HG03520 (cell line): Measurements from ENCODE around the gene CD9.
"Not testable (repeated sequence)": the region's sequence is repeated elsewhere in the genome, so short reads cannot be mapped to it uniquely, and the experiment has no call there.

Experiments used
- ATAC-seq: cut with Tn5 transposase; IDR thresholded peaks from one replicate; pipeline ENCODE4 v1.9.1; 2021; ENCODE audit warnings: mild to moderate bottlenecking, moderate library complexity; ENCODE audit not compliant: unreplicated experiment

The CD9 gene

DNA sequence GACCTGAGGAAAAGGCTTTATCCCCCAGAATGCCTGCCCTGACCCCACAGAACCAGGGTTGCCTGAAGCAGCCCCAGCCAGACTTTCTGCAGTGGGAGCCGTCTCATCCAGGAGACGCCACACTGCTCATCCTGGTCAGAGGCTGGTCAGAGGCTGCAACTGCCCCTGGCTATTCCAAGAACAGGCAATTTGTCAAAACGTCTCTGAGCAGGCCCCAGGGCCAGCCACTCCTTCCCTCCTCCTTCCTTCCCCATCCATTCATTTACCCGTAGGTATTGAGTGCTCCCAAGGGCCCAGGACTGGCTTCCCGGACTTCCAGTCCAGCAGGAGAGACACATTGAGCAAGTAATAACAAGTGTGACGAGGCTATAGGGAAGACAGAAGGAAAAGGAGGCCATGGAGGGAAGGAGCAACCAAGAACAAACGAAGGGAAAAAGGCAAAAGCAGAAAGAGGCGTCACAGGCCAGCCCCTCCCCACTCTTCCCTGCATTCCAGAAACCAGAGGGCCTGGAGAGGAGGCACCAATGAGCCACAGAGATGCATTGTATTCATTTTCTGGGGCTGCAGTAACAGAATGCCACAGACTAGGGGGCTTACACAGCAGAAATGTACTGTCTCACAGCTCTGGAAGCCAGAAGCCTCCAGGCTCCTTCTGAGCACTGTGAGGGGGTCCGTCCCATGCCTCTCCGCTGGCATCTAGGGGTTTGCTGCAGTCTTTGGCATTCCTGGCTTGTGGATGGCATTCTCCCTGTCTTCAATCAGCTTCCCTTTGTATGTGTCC, 21.0 kb upstream of the CD9 start:
- ATAC-seq: no peak

DNA sequence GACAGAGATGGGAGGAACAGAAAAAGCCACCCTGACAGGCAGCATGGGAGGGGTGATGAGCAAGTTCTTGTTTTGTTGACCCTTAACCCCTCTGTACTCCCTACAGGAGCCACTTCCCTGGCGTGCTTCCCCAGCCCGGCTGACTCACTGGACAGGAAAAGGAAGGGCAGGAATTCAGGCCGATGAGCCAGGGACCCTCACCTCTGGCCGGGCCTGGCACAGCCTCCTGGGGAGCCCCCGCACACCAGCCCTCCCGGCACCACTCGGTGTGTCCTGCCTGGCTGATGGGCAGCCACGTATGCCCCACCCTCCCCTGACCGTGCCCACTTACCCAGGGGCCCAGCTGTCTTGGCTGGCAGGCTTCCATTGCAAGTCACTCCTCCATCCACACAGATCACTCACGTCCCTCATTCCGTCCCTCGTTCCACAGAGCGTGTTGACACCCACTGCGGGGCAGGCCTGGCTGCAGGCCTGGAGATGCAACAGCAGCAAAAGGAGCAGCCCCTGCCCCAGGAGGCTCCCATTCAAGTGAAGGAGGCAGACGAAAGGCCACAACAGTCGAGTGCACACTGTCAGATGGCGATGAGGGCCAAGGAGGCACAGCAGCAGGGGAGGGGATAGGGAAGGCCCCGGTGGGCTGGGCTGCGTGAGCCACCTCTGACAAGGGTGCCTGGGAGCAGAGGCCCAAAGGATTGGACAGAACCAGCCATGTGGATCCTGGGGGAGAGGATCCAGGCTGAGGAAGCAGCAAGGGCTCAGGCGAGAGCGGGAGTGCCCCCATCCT, 19.7 kb upstream of the CD9 start:
- ATAC-seq: no peak

DNA sequence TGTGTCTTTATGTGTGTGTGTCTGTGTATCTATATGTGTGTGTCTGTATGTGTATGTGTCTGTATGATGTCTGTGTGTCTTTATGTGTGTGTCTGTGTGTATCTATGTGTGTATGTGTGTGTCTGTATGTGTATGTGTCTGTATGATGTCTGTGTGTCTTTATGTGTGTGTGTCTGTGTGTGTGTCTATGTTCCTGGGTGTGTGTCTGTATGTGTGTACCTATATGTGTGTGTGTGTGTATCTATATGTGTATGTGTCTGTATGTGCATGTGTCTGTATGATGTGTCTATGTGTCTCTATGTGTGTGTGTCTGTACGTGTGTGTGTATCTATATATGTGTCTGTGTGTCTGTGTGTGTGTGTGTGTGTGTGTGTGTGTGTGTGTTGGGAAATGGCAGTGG, 19.0 kb upstream of the CD9 start:
- ATAC-seq: no peak

GRCh38 chr12:6181583-6182278, 18.5 kb upstream of the CD9 start:
- no peak for ATAC-seq

DNA sequence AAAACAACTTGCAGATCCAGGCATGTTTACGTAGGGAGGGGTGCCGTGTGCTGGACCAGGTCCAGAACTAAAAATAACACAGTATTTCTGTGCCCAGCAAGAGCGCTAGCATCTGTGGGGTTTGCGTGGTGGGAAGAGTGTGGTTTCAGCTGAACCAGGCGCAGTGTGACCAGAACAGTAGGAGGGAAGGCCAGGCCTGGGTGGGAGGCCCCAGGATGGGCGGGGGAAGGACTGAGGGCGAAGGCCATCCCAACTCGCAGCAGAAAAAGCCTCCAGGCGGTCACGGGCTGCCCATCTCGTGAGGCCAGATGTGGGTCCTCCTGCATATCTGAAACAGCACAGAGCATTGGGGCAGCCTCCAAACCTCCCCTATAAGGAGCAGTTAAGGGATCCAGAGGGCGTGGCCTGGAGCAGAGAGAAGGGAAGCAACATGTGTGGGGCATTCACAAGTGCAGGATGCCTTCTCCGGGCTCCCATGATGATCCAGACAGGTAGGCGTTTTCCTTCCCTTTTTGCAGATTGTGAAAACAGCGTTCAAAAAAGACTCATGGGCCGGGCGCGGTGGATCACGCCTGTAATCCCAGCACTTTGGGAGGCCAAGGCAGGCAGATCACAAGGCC, 17.8 kb upstream of the CD9 start:
- no peak for ATAC-seq

DNA sequence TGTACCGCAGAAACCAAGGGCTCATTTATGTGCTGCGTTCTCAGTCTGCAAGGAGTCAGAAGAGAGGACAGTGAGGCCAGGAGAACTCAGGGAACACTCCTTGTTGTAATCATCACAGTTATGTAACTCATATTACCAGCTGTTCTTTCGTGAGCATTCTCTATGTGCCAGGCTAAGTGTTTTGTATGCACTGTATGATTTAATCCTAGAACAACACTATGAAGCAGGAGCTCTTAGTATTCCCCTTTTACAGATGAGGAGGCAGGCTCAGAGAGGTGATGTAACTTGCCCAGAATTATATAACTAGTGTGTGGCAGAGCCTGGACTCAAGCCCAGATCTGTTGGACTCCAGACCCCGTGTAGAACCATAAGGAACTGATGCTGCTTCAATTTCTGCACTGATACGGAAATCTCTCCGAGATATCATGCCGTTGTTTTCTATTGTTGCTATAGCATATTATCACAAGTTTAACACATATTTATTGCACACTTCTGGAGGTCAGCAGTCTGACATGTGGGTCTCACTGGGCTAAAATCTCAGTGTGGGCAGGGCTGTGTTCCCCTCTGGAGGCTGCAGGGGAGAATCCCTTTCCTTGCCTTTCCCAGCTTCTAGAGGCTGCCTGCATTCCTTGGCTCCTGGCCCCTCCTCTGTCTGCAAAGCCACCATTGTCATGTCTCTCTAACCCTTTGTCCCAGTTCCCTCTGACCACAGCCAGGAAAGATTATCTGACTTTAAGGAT, 16.3 kb upstream of the CD9 start:
- ATAC-seq: no peak

GRCh38 chr12:6185961-6186827, 14.0 kb upstream of the CD9 start:
- ATAC-seq: no peak

DNA sequence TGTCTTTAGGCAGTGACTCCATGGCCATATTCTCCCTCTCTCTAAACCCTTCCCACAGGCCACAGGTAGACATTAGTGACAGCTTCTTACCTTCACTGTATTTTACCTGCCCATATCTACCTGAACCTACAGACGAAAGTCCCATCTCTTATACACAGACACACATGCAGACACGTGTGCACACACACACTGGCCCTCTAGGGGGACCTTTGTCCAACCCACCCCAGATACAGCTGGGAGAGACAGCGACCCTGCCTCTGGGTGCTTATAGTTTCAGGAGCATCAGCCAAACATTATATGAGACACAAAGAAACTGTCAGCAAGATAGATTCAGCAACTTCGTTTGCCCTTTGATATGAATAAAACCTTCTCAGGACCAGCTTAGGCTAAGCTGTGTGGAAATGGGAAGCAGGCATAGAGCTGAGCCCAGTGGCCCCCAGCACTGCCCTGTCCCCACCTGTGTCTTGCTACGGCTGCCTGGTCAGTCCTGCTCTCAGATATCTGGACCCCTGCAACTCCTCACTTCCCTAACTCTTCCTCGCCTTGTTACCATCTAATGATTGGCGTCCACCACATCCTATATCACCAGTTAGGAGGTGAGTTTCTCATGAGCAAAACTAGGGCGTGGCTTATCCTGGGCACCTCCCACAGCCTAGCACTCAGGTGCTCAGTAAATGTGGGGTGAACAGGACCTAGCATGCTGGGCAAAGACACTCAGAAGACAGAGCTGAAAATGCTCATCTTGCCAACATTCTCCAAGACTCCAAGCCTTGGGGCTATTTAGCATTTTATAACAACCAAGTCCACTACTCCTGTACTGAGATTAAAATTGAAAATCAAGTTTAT, 12.0 kb upstream of the CD9 start:
- ATAC-seq: no peak

GRCh38 chr12:6189028-6189427, 11.2 kb upstream of the CD9 start:
- no peak for ATAC-seq

DNA sequence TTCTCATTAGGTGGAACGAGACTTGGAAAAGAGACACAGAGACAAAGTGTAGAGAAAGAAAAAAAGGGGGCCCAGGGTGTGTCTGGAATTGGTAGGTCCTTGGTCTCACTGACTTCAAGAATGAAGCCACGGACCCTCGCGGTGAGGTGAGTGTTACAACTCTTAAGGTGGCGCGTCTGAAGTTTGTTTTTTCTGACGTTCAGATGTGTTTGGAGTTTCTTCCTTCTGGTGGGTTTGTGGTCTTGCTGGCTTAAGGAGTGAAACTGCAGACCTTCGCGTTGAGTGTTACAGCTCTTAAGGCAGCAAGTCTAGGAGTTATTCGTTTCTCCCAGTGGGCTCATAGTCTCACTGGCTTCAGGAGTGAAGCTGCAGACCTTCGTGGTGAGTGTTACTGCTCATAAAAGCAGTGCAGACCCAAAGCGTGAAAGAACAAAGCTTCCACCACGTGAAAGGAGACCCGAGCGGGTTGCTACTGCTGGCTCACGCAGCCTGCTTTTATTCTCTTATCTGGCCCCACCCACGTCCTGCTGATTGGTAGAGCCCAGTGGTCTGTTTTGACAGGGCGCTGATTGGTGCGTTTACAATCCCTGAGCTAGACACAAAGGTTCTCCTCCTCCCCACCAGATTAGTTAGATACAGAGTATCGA, 10.1 kb upstream of the CD9 start:
- ATAC-seq: not testable (repeated sequence)

- not testable (repeated sequence) for ATAC-seq
Observed at GRCh38 chr12:6190767-6191530, 9.3 kb upstream of the CD9 start.

DNA sequence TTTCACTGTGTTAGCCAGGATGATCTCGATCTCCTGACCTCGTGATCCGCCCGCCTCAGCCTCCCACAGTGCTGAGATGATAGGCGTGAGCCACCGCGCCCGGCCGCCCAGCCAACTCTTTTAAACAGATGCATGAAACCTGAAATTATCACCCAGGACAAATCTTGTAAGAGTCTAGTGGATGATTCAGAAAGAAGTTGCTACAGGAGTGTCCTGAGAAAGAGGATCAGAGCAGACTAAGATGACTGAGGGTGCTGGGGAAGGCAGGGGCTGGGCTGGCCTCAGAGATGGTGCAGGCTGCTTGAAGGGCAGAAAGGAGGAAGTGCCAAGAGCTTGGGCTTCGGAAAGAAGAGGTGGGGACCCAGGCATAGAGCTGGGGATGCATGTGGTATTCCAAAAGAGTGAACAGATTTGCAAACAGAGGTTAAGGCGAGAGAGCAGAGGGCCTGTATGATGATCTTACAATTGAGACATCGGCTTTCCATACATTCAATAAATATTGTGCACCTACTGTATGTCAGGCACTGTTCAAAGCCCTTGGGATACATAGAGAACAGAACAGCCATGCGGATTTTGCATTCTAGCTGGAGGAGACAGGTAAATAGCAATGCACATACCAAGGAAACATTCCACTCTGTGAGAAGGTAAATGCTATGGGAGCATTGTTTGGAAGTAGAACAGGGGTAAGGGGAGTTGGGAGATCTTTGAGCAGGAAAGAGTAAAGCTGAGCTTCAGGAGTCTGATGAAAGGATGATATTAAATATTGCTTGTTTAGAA, 7.4 kb upstream of the CD9 start:
- no peak for ATAC-seq

DNA sequence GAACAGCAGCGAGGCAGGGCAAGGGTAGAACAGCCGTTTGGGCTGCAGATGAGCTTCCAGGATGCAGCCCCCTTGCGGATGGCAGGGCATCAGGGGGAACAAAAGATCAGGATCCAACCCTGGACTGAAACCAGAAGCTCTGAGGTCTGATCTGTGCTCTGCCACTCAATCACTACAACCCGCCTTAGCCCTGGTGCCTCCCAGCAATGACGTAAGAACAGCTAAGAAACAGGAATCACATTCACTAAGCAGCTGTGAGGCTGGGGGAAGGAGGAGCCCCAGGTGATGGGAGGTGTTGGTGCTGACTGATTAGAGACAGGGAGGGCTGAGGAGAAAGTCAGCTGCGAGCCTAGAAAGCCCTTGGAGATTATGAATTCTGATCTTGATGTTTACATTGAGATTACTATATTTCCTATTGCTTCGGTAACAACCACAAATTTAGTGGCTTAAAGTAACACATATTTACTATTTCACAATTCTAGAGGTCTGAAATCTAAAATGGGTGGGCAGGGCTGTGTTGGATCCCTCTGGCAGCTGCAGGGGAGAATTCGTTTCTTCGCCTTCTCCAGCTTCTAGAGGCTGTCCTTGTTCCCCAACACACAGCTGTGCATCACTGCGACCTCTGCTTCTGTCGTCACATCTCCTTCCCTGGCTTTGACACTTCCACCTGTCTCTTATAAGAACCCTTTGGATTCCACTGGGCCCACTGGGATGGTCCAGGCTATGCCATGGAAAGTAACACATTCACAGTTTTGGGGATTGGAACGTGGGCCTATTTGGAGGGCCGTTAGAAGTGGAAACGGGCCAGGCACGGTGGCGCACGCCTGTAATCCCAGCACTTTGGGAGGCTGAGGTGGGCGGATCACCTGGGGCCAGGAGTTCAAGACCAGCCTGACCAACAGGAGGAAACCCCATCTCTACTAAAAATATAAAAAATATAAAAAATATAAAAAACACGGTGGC, 6.1 kb upstream of the CD9 start:
- no peak for ATAC-seq

DNA sequence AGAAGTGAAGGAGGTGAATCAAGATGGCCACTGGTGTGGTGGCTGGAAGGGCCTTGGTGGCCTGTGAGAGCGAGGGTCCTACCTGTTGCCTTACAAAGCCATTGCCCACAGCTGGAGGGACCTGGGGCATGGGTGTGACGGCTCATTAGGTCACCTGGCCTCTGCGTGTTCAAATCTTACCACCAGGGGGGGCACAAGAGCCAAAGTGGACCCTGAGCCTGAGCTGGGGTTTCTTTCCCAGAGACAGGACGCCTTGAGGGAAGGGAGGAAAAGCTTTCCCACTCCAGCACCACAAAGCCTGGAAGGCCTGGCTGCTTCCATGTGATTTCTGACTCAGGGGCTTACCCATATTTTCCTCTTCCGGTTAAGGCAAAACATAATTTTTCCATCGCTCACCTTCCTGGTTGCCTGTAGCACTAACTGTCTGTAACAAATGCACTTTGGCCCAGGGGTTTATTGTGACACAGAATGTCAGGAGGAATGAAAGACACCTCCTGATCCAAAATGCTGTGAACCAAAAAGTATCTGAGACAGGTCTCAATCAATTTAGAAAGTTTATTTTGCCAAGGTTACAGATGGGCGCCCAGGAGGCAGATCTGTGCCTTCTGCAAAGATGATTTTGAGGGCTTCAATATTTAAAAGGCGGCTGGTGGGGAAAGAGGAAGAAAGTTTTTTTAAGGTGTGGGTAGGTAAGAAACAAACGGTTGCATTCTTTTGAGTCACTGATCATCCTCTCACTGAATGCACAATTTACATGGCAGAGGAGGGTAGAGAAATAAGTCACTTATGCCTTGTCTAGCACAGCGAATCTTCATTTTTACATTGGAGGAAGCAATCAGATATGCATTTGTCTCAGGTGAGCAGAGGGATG, 4.3 kb upstream of the CD9 start:
- no peak for ATAC-seq

DNA sequence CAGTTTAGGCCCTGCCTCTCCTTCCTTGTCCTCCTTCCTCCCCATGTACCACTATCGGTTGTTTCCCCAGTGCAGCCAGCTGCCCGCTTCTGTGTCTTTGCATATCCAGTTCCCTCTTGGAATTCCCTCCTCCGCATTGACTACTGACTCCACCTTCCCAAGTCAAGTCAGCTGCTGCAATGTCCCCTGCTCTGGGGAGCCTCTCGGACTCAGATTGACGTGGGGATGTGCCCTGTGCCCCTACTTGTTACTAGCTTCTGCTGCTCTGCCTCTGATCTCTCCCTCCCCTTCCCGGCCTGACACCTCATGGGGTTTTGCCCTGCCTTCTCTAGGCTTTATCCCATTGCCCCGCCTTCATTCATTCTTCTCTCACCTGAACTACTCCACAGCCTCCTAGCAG, 2.1 kb upstream of the CD9 start:
- ATAC-seq: no peak
